Measurements from ENCODE around the gene PBX3. TPM values are rescaled to one million over a fixed set of nuclear protein-coding genes. Genes with fewer than 3 reads are reported as not detected.
A peak's percentile ranks its signal among the peaks of the same experiment; 100 is the strongest.

PBX3 gene
- total RNA-seq, 2 donors from 2014 or later = 37.5 to 46.1 TPM

- peak; percentile 34 for DNase-seq
- Histone ChIP-seq H3K4me3 (ENCODE audit: low read length) (no peak overlapping the region), H3K9ac (ENCODE audit: extremely low read depth, low read length, poor library complexity, severe bottlenecking) (no peak overlapping the region), H3K27ac (ENCODE audit: low read depth, low read length) (no peak overlapping the region), H3K36me3 (ENCODE audit: control insufficient read depth, insufficient read depth, low read length) (no peaks in the 10 kb centered on the region), H3K9me3 (ENCODE audit: control insufficient read depth, low read length) (no peaks in the 10 kb centered on the region), H3K4me1 (ENCODE audit: control insufficient read depth, insufficient read depth, low read length) (no peaks in the 10 kb centered on the region), H3K27me3 (ENCODE audit: control insufficient read depth, insufficient read depth, low read length, poor library complexity, severe bottlenecking) (no peaks in the 10 kb centered on the region)
- WGBS, 2 experiments (ENCODE audit: insufficient coverage in 1 of 2, insufficient read length in 1 of 2) = 92% methylated on average over 6 to 8 of the region's 8 CpGs
- no peaks in the 10 kb centered on the region for H3K36me3 Mint-ChIP-seq (ENCODE audit: low read depth)
- no peak overlapping the region for H3K27ac Mint-ChIP-seq
- no peak for TF ChIP-seq CTCF (conservative IDR thresholded peaks at IDR 0.05)
- no peaks in the 10 kb centered on the region for H3K9me3 Mint-ChIP-seq
- H3K4me1 Mint-ChIP-seq = peaks cover 5% of the 10 kb centered on the region
- no peak overlapping the region for H3K4me3 Mint-ChIP-seq
- peaks cover 2% of the 10 kb centered on the region for H3K27me3 Mint-ChIP-seq (ENCODE audit: insufficient read depth)
Observed at GRCh38 chr9:125989090-125989501, 241.9 kb downstream of the PBX3 start.

- no peak overlapping the region for H3K4me3 Mint-ChIP-seq
- peak; percentile 31 for DNase-seq
- H3K36me3 Mint-ChIP-seq (ENCODE audit: low read depth) = no peaks in the 10 kb centered on the region
- no peaks in the 10 kb centered on the region for H3K9me3 Mint-ChIP-seq
- Histone ChIP-seq H3K4me3 (ENCODE audit: low read length) (no peak overlapping the region), H3K27me3 (ENCODE audit: control insufficient read depth, insufficient read depth, low read length, poor library complexity, severe bottlenecking) (no peaks in the 10 kb centered on the region), H3K4me1 (ENCODE audit: control insufficient read depth, insufficient read depth, low read length) (no peaks in the 10 kb centered on the region), H3K36me3 (ENCODE audit: control insufficient read depth, insufficient read depth, low read length) (no peaks in the 10 kb centered on the region), H3K9ac (ENCODE audit: extremely low read depth, low read length, poor library complexity, severe bottlenecking) (no peak overlapping the region), H3K9me3 (ENCODE audit: control insufficient read depth, low read length) (no peaks in the 10 kb centered on the region), H3K27ac (ENCODE audit: low read depth, low read length) (no peak overlapping the region)
- peaks cover 2% of the 10 kb centered on the region for H3K27me3 Mint-ChIP-seq (ENCODE audit: insufficient read depth)
- TF ChIP-seq CTCF (conservative IDR thresholded peaks at IDR 0.05) = no peak
- H3K27ac Mint-ChIP-seq = no peak overlapping the region
- H3K4me1 Mint-ChIP-seq = peaks cover 5% of the 10 kb centered on the region
- WGBS, 2 experiments (ENCODE audit: insufficient coverage in 1 of 2, insufficient read length in 1 of 2) = 87 to 96% methylated on average over 9 to 12 of the region's 12 CpGs
Observed at GRCh38 chr9:125989524-125990180, 242.5 kb downstream of the PBX3 start.

- no peak overlapping the region for H3K4me3 Mint-ChIP-seq
- DNase-seq = peak; percentile 36
- WGBS, 2 experiments (ENCODE audit: insufficient coverage in 1 of 2, insufficient read length in 1 of 2) = 93 to 98% methylated on average over 6 to 16 of the region's 16 CpGs
- peaks cover 5% of the 10 kb centered on the region for H3K4me1 Mint-ChIP-seq
- Histone ChIP-seq H3K36me3 (ENCODE audit: control insufficient read depth, insufficient read depth, low read length) (no peaks in the 10 kb centered on the region), H3K4me3 (ENCODE audit: low read length) (no peak overlapping the region), H3K9ac (ENCODE audit: extremely low read depth, low read length, poor library complexity, severe bottlenecking) (no peak overlapping the region), H3K27me3 (ENCODE audit: control insufficient read depth, insufficient read depth, low read length, poor library complexity, severe bottlenecking) (no peaks in the 10 kb centered on the region), H3K9me3 (ENCODE audit: control insufficient read depth, low read length) (no peaks in the 10 kb centered on the region), H3K27ac (ENCODE audit: low read depth, low read length) (no peak overlapping the region), H3K4me1 (ENCODE audit: control insufficient read depth, insufficient read depth, low read length) (no peaks in the 10 kb centered on the region)
- peaks cover 2% of the 10 kb centered on the region for H3K27me3 Mint-ChIP-seq (ENCODE audit: insufficient read depth)
- no peaks in the 10 kb centered on the region for H3K9me3 Mint-ChIP-seq
- TF ChIP-seq CTCF (conservative IDR thresholded peaks at IDR 0.05) = no peak
- H3K36me3 Mint-ChIP-seq (ENCODE audit: low read depth) = no peaks in the 10 kb centered on the region
- H3K27ac Mint-ChIP-seq = no peak overlapping the region
Observed at GRCh38 chr9:125990186-125990792, 243.1 kb downstream of the PBX3 start.
